ENCODE results near the gene ZFC3H1. TPM values are rescaled to one million over a fixed set of nuclear protein-coding genes. Genes with fewer than 3 reads are reported as not detected.
"Not testable (repeated sequence)": the region's sequence is repeated elsewhere in the genome, so short reads cannot be mapped to it uniquely, and the experiment has no call there.

ZFC3H1 gene, protein sequence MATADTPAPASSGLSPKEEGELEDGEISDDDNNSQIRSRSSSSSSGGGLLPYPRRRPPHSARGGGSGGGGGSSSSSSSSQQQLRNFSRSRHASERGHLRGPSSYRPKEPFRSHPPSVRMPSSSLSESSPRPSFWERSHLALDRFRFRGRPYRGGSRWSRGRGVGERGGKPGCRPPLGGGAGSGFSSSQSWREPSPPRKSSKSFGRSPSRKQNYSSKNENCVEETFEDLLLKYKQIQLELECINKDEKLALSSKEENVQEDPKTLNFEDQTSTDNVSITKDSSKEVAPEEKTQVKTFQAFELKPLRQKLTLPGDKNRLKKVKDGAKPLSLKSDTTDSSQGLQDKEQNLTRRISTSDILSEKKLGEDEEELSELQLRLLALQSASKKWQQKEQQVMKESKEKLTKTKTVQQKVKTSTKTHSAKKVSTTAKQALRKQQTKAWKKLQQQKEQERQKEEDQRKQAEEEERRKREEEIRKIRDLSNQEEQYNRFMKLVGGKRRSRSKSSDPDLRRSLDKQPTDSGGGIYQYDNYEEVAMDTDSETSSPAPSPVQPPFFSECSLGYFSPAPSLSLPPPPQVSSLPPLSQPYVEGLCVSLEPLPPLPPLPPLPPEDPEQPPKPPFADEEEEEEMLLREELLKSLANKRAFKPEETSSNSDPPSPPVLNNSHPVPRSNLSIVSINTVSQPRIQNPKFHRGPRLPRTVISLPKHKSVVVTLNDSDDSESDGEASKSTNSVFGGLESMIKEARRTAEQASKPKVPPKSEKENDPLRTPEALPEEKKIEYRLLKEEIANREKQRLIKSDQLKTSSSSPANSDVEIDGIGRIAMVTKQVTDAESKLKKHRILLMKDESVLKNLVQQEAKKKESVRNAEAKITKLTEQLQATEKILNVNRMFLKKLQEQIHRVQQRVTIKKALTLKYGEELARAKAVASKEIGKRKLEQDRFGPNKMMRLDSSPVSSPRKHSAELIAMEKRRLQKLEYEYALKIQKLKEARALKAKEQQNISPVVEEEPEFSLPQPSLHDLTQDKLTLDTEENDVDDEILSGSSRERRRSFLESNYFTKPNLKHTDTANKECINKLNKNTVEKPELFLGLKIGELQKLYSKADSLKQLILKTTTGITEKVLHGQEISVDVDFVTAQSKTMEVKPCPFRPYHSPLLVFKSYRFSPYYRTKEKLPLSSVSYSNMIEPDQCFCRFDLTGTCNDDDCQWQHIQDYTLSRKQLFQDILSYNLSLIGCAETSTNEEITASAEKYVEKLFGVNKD (N-terminal part only)
- polyA plus RNA-seq (2014; cell fraction: cytosol; rRNA removed), result 8.3 and 9.6 TPM in 2 replicates
- 79.3 and 145 TPM in 2 replicates for polyA plus RNA-seq (2014; cell fraction: nucleus; rRNA removed)

DNA sequence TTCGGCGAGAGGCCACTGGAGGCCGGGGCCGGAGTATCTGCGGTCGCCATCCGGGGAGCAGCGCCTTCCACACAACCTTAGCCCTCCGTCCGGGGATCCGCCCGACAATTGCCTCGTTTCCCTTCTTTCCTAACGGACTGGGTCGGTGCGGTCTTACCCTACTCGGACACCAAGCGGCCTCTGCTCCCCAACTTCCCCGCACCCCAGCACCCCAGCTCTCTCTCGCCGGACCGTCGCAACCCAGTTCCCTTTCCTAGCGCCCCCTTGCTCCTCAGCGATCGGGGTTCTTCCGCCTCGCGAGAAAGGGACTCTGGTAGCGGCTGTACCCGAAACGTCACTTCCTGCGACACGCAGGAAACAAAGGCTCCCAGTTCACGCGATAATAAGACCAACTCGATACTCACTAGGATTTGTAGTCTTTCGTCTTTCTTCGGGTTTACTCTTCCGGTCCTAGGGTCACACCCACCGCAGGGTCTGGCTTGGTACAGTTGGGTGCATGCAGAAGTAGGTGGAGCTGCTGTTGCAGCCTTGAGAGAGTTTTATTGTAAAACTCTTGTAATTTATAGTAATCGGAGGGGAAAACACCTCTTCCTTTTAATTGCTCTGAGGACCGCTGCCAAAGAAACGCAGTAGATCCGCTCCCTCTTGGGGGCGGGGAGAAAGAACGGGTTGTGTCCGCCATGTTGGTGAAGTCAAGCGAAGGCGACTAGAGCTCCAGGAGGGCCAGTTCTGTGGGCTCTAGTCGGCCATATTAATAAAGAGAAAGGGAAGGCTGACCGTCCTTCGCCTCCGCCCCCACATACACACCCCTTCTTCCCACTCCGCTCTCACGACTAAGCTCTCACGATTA is at the start of gene ZFC3H1, which contains the start of gene THAP2:
Gene ZFC3H1, minus strand, starts transcription at position 288 of the 850 bp plus-strand sequence. Its CDS starts 238 bp downstream, at position 50.
Gene THAP2, plus strand, starts transcription at position 741 of the 850 bp plus-strand sequence. CDS start 209 bp downstream, outside the sequence.
- peak; percentile 100 for DNase-seq (ENCODE audit: low spot score)

DNA sequence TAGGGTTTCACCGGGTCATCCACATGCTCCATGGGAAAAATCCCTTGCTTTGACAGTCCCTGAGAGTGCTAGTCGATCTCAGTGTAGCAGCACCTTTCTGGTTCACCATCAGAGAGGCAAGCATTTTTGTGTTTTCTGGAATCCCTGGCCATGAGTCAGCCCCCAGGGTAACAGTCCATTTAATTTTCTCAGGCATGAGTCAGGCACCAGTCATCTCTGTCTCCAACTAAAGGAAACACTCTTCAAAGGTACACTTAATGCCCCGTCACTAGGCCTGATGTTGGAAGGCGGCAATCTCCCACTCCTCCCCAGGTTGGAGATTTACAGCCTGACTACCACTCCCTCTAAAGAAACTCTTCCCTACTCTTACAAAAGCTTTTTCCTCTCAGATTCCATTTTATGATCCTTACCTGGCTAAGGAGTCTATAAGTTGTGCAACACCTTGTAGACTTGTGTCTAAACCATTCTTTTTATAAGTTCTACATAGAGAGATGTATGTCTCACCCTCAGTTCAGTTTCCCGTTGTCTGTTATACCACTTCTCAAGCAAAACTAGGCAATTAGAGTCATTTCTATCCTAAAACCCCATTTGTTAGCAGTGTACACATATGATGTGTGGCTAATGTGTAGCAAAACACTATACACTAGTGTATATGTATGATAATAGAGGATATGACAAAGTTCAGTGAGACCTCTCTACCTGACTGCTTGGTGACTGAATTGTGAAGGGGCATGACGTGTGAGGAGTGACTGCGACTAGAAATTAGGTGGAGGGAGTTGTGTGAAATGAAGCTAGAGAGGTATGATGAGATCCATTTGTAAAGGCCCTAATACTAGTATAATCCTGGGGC is 46.9 kb upstream of the ZFC3H1 start:
- DNase-seq (ENCODE audit: low spot score), result no peak

DNA sequence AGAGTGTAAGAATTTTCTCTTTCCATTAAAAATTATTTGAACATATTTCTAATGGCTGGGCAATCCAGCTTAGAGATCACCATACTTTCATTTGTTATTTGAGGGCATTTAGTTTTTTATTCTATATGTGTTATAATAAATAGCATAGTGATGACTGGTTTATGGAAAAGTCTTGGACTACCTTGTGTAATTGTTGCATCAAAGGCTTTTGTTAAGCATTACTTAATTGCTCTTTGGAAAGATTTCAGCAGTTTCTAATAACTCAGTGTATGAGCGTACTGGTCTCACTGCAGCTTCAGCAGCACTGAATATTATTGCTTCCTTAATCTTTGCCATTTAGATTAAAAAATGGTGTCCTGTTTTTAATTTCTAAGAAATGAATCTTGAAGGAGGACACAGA is 45.0 kb upstream of the ZFC3H1 start:
- no peak for DNase-seq (ENCODE audit: low spot score)

DNA sequence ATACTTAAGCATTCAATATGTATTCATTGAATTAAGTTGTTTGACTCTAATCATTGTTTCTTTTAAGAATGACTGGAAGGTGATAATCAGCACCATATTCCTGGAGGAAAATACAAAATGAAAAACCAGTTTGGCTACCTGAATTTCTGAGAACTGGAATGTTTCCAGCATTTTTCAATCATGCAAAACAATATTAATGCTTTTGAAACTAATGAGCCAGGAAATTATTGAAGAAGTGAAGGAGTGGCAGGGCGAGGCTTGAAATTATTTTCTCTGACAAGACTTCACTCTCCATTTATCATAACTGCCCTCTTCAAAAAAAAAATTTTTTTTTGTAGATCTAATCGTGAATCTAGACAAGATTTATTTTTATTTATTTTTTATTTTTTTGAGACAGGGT is 41.3 kb upstream of the ZFC3H1 start:
- no peak for DNase-seq (ENCODE audit: low spot score)

DNA sequence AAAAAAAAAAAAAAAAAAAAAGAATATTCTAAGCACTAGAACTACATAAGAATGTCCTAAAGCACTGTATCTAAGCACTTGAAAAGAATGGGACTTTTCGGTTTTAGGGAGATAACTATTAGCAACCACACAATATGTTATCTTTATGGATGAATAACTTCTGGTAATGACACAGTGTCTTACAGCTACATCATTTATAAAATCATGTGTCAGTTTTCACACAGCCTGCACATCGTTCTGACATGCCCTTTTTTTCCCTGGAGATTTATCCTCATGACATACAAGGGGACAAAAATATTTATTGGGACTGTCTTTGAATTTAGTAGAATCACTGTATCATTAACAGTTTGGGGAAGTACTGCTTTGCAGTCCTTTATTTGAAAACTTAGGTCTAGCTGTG is 39.6 kb upstream of the ZFC3H1 start:
- DNase-seq (ENCODE audit: low spot score), result no peak

DNA sequence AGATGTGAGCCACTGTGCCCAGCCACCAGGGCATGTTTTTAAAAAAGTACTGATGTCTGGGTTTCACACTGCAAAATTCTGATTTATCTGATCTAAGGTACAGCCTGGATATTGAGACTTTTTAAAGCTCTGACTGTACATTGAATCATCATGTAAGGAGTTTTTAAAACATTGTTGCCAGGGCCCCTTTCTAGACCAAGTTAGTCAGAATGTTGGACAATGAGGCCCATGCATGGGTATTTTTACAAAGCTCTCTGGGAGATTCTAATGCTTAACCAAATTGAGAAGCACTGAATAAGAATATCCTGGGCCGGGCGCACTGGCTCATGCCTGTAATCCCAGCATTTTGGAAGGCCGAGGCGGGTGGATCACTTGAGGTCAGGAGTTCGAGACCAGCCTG is 38.9 kb upstream of the ZFC3H1 start:
- DNase-seq (ENCODE audit: low spot score), result no peak

DNA sequence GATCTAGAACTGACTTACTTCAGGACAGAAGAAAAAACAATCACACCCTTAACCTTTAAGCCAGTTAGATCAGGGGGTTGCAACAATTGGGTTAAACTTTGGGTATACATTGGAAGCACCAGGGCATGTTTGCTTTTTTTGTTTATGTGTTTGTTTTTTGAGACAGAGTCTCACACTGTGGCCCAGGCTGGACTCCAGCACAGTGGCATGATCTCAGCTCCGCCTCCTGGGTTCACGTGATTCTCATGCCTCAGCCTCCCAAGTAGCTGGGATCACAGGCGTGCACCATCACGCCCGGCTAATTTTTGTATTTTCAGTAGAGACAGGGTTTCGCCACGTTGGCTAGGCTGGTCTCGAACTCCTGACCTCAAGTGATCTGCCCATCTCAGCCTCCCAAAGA is 38.5 kb upstream of the ZFC3H1 start:
- DNase-seq (ENCODE audit: low spot score), result not testable (repeated sequence)

DNA sequence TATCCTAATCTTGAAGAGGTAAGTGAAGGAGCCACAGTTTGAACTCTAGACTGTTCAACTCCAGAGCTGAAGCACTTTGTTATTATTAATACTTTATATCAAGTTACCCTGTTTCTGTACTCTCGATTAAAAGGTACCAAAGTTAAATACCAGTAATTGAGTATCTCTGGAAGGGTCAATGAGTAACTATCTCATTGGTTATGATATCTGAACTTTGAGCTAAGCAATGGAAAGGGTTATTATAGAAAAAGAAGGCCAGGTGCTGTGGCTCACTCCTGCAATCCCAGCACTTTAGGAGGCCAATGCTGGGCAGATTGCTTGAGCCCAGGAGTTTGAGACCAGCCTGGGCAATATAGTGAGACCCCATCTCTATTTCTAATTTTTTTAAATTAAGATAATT is 32.1 kb upstream of the ZFC3H1 start:
- no peak for DNase-seq (ENCODE audit: low spot score)

DNA sequence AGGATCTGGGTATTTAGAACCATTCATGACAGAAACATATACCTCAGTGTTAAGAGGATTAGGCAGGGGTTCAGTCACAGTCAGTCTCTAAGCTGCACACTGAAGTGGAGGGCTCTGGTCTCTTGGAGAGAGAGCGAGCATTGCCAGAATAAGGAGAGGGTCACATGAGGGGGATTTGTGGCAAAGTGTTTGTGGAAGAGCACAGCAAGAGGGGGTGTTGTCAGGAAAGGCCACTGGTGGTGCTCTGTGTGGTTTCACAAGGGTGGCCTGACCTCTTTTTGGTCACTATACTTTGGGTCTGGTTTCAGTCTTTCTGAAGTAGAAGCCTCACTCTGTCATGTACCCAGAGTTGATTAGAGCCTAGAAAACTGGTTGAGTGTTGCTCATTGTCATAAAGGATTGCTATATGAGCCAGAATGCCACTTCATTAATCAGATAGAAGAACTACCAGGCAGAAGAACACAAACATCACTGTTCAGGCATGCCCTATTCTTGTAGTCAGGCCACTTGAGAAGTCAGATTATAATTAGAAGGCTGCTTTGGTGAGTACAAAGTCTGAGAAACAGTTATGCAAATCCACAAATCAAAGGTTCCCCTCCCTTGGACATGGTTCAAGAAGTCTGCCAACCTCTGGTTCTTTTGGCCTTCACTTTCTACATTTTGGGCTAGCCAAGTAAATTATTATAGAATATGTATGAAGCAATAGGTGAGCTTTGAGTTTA is 30.6 kb upstream of the ZFC3H1 start:
- no peak for DNase-seq (ENCODE audit: low spot score)

DNA sequence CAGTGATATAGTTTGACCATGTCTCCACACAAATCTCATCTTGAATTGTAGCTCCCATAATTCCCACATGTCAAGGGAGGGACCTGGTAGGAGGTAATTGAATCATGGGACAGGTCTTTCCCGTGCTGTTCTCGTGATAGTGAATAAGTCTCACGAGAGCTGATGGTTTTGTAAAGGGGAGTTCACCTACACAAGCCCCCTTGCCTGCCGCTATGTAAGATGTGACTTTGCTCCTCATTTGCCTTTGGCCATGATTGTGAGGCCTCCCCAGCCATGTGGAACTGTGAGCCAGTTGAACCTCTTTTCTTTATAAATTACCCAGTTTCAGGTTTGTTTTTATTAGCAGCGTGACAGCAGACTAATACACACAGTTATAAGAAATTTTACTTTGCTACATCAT is 30.0 kb upstream of the ZFC3H1 start:
- DNase-seq (ENCODE audit: low spot score), result not testable (repeated sequence)

DNA sequence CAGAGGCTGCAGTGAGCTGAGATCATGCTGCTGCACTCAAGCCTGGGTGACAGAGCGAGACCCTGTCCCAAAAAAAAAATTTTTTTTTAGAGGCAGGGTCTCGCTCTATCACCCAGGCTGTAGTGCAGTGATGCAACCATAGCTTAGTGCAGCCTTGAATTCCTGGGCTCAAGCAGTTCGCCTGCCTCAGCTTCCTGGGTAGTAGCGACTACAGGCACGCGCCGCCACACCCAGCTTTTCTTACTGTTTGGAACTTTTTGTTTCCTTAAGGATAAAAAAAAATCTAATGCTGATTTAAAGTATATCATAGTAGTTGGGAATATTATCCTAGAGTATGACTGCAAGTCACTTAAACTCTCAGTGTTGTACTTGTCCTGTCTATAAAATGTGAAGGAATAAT is 29.5 kb upstream of the ZFC3H1 start:
- DNase-seq (ENCODE audit: low spot score), result no peak

DNA sequence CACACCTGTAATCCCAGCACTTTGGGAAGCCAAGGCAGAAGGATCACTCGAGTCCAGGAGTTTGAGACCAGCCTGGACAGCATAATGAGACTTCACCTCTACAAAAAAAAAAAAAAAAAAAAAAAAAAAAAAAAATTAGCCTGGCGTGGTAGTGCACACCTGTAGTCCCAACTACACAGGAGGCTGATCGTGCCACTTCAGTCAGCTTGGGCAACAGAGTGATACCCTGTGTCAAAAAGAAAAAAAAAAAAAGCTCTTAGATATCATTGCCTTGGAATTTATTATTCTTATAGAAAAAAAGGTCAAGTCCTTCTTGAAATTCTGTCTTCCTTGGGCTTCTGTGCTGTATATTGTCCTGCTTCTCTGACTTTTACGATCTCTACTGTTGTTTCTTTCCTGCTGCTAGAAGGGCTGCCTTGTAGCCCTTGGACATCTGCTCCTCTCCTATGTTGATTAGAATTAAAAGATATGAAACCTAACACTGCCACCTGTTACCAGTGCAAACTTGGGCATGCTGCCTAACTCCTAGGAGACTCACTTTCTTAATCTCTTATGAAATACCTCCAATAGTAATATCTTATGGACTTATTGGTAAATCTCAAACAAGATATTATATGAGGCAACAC is 28.0 kb upstream of the ZFC3H1 start:
- no peak for DNase-seq (ENCODE audit: low spot score)

DNA sequence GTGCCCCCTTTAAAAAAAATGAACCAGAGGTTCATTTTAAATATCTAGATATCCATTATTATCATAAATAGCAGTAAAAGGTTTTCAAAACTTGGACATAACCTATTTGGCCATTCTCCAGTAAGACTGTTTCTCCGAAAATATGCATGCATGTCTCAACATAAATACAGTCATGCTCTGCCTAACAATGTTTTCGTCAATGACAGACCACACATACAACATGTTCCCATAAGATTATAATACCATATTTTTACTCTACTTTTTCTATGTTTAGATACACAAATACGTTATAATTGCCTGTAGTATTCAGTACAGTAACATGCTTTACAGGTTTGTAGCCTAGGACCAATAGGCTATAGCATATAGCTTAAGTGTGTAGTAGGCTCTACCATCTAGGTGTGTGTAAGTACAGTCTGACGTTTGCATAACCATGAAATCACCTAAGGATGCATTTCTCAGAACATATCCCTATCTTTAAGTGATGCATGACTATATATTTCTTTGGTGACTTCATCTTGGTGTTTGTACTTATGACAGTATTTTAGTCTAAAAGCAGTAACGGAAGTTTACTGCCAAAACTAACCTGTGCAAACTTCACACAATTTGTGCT is 25.4 kb upstream of the ZFC3H1 start:
- DNase-seq (ENCODE audit: low spot score), result no peak

DNA sequence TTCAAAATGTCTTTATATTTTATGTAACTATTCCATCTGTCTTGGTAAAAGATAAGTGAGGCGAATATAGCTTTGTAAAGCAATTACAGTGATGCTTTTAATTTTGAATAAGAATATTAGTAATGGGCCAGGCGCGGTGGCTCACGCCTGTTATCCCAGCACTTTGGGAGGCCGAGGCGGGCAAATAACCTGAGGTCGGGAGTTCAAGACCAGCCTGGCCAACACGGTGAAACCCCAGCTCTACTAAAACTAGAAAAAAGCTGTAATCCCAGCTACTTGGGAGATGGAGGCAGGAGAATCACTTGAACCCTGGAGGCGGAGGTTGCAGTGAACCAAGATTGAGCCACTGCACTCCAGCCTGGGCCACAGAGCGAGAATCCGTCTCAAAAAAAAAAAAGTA is 23.5 kb upstream of the ZFC3H1 start:
- not testable (repeated sequence) for DNase-seq (ENCODE audit: low spot score)

DNA sequence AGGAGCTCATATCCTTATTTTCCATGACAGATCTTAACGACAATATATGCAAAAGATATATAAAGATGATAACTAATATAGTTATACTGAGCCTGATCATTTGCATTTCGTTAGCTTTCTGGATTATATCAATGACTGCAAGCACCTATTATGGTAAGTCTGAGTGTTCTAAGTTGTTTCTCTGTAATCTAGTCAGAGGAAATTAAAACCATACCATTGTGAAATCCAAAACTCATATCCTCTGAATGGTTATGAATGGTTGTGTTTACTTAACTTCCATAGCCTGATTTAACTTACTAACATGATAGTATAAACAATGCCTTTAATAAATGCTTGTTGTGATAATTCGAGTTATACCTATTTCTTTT is 23.0 kb upstream of the ZFC3H1 start:
- DNase-seq (ENCODE audit: low spot score), result no peak

DNA sequence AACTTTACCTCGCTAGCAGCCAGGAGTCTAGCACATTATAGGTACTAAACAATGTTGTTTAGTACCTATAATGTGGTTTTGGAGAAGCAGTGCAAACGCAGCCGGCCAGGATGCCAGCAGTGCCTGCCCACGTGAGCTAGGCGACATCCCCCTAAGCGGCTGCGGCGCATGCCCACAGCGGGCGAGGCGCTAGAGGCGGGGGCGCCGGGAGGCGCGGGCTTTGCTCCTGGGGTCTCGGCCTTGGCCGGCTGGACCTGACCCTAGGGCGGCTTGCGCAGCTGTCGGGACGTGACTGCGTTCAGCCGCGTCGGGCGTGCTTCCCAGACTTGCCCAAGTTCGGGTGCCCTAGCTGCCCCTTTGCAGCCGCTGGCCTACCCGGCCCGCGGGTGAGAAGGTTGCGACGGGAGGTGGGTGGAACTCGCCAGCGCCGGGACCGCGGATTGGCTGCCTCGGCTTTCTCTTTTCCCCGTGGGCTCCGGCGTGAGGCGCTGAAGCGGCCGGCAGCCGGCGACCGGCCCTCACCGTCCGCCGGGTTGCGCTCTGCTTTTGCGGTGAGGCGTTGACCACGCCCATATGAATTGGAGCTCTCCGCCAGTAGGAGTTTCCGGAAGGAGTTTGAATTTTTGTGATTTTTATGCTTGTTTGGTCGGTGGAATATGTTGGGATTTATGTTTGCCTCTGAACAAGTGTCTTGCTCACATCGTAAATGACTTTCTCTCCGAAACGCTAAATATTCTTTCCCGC is 22.4 kb upstream of the ZFC3H1 start, which contains the start of gene TMEM19:
Gene TMEM19, plus strand, starts transcription at position 169 of the 744 bp plus-strand sequence. CDS start 599 bp downstream, outside the sequence.
- peak; percentile 89 for DNase-seq (ENCODE audit: low spot score)

DNA sequence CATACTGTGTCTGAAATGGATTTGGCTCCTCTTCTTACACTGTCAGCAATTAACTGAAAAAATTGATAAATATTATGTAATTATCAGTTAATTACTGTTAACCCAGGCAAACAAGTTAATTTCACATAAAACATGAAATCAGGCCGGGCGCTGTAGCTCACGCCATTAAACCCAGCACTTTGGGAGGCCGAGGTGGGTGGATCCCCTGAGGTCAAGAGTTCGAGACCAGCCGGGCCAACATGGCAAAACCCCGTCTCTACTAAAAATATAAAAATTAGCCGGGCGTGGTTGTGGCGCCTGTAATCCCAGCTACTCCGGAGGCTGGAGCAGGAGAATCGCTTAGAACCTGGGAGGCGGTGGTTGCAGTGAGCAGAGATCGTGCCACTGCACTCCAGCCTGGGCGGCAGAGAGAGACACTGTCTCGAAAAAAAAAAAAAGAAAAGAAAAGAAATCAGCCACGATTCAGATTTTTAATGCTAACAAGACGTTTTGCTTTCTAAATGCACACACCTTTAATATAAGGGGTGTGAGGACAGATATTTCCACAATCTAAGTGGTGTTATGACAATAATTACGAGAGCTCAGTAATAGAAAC is 21.8 kb upstream of the ZFC3H1 start:
- no peak for DNase-seq (ENCODE audit: low spot score)

All from SK-N-DZ (cell line).